HG03196 (cell line): ENCODE results near the gene WDR70.
"Not testable (repeated sequence)": the region's sequence is repeated elsewhere in the genome, so short reads cannot be mapped to it uniquely, and the experiment has no call there.

Experiments used
- ATAC-seq: cut with Tn5 transposase; IDR thresholded peaks from one replicate; pipeline ENCODE4 v1.9.1; 2021; ENCODE audit not compliant: unreplicated experiment

The WDR70 gene

DNA sequence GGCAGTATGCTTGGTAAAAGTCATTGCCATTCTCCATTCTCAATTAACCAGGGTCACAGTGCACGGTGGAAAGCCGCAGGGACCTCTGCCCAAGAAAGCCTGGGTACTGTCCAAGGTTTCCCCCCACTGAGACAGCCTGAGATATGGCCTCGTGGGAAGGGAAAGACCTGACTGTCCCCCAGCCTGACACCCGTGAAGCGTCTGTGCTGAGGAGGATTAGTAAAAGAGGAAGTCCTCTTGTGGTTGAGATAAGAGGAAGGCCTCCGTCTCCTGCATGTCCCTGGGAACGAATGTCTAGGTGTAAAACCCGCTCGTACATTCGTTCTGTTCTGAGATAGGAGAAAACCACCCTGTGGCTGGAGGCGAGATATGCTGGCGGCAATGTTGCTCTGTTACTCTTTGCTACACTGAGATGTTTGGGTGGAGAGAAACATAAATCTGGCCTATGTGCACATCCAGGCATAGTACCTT is 293.0 kb downstream of the WDR70 start:
- not testable (repeated sequence) for ATAC-seq

DNA sequence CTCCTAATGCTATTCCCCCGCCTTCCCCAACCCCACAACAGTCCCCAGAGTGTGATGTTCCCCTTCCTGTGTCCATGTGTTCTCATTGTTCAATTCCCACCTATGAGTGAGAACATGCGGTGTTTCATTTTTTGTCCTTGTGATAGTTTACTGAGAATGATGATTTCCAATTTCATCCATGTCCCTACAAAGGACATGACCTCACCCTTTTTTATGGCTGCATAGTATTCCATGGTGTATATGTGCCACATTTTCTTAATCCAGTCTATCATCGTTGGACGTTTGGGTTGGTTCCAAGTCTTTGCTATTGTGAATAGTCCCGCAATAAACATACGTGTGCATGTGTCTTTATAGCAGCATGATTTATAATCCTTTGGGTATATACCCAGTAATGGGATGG is 295.2 kb downstream of the WDR70 start:
- not testable (repeated sequence) for ATAC-seq

DNA sequence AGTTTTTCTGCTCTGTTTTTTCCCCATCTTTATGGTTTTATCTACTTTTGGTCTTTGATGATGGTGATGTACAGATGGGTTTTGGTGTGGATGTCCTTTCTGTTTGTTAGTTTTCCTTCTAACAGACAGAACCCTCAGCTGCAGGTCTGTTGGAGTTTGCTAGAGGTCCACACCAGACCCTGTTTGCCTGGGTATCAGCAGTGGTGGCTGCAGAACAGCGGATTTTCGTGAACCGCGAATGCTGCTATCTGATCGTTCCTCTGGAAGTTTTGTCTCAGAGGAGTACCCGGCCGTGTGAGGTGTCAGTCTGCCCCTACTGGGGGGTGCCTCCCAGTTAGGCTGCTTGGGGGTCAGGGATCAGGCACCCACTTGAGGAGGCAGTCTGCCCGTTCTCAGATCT is 300.2 kb downstream of the WDR70 start:
- not testable (repeated sequence) for ATAC-seq

DNA sequence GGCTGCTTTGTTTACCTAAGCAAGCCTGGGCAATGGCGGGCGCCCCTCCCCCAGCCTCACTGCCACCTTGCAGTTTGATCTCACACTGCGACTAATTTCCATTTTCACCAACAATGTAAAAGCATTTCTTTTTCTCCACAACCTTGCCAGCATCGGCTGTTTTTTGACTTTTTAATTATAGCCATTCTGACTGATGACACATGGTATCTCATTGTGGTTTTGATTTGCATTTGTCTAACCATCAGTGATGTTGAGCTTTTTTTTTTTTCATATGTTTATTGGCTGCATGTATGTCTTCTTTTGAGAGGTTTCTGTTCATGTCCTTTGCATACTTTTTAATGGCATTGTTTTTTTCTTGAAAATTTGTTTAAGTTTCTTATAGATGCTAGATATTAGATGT is 300.8 kb downstream of the WDR70 start:
- ATAC-seq, result not testable (repeated sequence)

DNA sequence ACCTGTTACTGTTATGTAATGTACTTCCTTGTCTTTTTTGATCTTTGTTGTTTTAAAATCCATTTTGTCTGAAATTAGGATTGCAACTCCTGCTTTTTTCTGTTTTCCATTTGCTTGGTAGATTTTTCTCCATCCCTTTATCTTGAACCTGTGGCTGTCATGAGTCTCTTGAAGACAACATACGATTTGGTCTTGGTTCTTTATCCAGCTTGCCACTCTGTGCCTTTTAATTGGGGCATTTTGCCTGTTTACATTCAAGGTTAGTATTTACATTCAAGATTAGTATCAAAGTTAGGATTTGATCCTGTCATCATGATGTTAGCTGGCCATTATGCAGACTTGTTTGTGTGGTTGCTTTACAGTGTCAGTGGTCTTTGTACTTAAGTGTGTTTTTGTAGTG is 304.0 kb downstream of the WDR70 start:
- ATAC-seq, result no peak

DNA sequence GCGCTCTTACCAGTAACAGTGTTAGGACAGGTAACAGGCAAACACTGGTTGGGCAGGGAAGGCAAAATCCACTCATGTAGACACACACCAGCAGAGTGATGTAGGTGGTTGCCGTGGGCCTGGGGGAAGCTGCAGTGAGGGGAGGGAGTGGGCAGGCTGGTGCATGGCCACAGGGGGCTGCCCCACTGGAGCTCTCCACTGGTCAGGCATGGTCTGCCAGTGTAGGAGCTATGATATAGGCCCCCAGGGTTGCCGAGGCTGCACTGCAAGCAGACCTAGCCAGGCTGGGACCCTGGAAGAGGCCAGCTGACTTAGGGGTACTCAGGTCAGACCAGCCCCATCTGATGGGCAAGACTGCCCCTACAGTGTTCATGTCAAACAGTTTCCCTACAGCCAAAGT is 306.1 kb downstream of the WDR70 start:
- ATAC-seq, result no peak

DNA sequence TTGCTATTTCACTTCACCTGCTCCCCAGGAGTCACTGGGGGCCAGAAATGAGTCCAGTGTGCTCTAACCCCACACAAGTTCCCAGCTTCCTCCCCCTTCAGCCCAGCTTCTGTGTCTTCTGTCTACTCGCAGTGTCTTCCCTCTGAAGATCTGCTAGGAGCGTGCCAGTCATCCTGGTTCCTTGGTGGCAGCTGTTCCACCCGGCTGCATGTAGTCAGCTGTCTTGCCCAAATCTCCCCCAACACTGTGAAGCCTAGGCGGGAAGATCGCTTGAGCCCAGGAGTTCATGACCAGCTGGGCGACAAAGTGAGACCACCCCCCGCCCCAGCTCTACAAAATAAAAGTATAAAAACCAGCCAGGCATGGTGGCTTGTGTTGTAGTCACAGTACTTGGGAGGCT is 306.7 kb downstream of the WDR70 start:
- no peak for ATAC-seq

DNA sequence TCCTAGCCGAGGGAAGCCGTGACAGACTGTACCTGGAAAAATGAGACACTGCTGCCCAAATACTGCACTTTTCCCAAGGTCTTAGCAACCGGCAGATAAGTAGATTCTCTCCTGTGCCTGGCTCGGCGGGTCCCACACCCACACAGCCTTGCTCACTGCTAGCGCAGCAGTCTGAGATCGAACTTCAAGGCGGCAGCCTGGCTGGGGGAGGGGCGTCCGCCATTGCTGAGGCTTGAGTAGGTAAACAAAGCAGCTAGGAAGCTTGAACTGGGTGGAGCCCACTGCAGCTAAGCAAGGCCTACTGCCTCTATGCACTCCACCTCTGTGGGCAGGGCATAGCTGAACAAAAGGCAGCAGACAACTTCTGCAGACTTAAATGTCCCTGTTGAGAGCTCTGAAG is 309.8 kb downstream of the WDR70 start:
- ATAC-seq, result not testable (repeated sequence)

DNA sequence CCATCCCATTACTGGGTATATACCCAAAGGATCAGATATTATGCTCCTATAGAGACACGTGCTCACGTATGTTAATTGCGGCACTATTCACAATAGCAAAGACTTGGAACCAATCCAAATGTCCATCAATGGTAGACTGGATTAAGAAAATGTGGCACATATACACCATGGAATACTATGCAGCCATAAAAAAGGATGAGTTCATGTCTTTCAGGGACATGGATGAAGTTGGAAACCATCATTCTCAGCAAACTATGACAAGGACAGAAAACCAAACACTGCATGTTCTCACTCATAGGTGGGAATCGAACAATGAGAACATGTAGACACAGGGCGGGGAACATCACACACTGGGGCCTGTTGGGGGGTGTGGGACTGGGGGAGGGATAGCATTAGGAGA is 315.2 kb downstream of the WDR70 start:
- not testable (repeated sequence) for ATAC-seq

DNA sequence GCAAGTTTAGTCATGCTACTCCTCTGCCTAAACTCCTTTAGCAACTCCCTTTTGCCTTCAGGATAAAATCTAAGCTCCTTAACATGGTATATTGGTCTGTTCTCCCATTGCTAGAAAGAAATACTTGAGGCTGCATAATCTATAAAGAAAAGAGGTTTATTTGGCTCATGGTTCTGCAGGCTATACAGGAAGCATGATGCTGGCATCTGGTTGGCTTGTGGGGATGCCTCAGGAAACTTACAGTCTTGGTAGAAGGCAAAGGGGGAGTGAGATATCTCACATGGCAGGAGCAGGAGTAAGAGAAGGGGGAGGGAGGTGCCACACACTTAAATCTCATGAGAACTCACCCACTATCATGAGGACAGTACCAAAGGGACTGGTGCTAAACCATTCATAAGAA is 315.7 kb downstream of the WDR70 start:
- ATAC-seq, result no peak

DNA sequence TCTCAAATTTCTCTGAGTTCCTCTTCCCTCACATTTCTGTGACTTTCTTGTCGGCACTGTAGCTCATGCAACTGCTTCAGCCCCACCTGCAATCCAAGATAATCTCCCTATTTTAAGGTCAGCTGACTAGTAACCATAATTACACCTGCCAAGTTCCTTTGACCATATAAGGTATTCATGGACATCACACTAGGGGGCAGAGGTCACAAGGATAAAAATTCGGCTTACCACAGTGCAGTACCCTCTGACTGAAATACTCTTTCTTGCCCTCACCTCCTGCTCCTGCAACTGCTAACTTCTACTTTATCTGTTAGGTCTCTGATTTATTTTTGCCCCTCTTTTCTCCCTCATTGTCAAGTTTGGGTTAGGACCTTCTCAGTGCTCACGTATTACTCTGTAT is 316.5 kb downstream of the WDR70 start:
- no peak for ATAC-seq

DNA sequence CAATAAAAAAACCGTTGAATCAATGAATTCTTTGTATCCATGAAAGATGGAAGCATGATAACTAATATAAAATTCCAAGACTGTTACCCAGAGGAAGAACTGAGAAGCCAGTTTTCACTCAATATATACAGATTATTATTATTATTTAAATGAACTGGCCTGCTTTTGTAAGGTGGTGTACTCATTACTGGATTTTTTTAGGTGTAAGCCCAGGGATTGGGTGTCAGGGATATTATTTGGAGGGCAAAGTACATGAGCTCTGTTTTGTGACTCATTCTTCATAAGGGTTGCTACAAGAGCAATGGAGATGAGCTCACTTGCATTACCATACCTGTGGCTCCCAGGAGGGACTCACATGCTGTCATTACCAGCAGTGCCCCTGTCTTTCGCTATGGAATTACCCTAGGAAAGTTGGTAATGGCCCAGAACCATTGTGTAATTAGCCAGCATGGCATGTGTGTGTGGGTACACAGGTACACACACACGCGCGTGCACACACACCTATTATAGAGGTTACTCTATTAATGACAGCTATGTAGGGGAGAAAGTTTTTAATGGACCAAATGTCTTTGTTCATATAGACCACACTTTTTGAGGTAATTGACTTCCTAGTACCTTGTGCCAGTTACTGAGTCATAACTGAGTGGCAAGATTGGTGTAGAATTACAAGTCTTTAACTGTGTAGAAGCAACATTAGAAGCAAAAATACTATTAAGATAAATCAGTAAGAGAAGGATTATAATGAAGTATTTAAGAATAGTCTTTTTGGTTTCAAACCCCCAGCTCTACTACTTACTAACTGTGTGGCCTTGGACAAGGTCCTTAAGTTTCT is 317.3 kb downstream of the WDR70 start:
- ATAC-seq, result no peak

DNA sequence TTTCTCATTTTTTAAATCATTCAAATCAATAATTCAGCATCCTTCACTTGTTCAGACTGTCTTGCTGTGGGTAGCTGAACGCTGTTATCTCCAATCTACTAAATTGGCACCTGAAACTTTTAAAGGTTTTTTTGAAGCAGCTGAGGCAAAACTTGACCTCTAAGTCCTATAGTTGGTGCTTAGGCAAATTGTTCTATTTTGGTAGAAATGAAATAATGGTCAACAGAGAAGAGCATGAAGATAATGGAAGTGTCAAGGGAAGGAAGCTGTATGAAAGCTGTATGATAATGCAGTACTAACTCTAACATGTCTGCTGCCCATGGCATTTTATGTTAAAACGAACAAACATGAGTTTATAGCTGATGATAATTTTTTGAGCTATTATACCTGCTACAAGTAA is 322.8 kb downstream of the WDR70 start:
- ATAC-seq, result no peak

DNA sequence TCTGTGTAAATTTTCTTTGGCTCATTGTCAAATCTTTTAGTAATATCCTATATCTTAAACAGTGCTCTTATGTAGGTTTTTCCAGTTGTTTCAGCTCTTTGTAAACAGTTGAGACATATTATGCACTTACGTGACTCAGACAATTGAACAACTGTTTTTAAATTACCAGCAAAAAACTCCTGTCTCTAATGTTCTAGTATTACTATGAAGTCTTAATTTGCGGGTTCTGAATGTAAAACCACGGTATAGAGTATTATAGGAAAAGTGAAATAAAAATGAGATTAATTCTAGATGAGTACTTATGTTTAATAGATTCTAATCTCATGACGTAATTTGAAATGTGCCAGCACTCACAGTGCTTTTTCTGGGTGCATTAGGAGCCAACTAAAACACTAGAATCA is 324.7 kb downstream of the WDR70 start:
- ATAC-seq, result no peak

DNA sequence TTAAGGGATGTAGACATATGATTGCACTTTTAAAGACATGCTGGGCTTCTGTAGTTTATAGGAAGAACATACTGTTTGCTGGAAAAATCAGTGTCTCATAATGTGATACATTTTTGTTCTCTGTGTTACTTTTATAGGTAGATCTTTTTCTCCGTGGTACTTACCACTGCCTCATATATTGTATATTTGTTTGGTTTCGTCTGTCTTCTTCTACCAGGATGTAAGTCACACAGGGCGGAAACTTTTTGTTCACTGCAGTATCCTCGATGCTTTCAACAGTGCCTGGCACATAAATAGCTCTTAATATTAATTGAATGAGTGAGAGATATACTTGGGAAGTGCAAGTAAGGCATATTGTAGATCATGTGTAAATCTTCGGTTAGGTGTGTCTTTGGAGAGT is 325.3 kb downstream of the WDR70 start:
- no peak for ATAC-seq

DNA sequence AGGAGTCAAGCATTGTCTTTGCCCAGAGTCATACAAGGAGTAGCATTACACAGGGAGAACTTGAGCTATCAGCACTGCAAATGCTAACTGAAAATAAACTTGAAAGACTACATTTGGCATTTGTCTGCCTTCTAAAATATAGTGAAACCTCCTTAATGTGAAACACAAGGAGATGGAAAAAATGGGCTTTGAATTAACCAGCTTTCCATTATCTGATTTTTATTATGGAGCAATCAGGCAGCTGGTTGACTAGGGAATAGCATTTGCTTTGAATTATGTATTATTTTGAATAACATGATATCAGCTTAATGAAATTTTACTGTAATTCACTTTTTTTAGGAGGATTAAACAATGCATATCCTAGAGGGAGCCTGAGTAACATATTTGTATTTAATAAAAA is 329.9 kb downstream of the WDR70 start:
- no peak for ATAC-seq

DNA sequence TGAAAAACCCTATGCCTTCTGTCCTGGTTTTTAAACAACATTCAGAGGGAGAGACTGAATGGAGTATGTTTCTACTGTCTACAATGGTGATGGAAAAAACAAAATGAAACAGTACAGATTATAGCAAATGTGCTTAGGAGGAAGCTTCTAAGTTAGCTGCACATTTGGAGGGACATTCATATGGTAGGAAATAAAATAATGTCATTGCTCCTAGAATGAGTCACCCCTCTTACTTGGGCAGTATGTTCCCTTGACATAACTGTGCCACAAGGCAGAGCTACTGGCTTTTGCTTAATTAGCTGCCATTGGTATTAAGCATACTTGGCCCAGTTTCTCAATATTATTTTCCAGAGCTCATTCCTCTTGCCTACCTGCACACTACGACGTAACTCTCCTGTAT is 331.8 kb downstream of the WDR70 start:
- ATAC-seq, result no peak

DNA sequence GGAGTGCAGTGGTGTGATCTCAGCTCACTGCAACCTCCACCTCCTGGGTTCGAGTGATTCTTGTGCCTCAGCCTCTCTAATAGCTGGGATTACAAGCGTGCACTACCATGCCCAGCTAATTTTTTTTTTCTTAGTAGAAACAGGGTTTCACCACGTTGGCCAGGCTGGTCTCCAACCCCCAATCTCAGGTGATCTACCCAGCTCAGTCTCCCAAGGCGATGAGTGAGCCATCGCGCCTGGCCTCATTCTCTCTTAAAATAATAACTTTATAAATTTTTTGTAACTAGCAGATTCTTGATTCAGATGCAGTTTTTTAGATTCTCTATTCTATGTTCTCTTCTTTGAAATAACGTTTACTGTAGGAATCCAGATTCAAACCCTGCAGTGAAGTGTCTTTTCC is 333.6 kb downstream of the WDR70 start:
- no peak for ATAC-seq

DNA sequence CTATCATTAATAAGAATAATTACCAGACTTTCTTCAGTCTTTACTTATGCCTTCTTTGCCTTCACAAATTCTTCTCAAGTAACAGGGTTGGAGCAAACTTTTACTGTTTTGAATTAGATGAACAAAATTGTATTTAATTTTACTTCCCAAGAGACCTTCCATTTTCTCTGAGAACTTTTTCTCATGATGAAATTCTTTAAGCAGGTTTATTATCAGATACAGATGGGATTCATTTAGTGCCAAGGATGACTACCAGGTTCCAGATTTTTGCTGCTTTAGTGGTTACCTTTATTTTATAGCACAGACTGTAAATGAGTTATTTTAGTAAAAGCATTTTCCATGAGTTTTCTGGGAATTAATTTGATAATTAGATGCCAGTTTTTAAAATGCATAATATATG is 335.6 kb downstream of the WDR70 start:
- no peak for ATAC-seq

DNA sequence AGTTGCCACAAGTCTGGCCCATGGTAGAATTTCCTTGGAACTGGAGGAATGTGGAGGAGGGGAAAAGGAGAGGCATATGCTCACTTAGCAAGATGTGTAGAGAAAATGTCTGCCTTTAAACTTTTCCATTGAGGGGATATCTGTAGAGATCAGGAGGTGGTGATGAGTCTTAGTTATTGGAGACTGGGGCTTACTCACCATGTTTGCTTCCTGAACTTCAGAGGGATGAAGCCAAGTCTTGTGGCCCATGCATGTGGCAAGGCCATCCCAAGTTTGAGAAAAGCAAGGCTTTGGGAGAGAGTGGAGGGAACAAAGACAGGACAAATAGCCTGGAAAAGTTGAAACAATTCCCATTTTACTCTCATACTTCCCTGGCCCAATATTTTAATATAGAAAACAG is 336.2 kb downstream of the WDR70 start:
- no peak for ATAC-seq

DNA sequence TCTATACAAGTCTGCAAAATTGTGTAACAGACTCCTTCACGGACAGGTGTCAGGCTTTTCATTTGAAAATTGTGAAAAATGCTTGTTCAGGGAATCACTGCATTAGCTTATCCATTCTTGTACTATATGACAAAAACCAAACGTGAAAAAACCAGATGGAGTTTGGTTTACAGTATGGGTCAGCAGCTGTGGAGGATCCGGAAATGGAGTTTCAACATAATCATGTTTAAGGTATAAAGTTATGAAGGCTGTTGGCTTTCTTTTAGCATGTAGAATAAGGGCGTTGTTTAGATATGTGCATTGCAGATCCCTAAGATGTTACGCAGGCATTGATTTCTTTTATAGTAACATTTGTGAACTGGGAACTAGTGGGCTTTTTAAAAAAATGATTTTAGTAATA is 336.9 kb downstream of the WDR70 start:
- no peak for ATAC-seq

DNA sequence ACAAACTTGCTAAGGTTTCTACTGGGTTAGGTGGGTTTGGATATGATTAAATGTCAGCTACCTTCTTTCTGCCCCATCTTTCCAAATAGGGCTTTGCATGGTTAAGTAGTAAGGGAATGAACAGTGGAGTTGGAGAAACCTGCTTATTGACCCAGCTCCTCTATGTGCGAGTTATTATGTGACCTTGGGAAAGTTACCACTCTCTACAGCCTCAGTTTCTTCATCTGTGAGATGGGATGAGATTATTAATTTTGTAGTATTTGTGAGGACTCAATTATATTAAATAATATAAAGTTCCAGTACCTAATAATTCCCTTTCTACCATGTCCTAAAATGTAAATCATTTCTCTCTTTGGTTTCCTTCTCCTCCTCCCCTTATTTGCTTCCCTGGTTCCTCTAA is 337.3 kb downstream of the WDR70 start:
- no peak for ATAC-seq

DNA sequence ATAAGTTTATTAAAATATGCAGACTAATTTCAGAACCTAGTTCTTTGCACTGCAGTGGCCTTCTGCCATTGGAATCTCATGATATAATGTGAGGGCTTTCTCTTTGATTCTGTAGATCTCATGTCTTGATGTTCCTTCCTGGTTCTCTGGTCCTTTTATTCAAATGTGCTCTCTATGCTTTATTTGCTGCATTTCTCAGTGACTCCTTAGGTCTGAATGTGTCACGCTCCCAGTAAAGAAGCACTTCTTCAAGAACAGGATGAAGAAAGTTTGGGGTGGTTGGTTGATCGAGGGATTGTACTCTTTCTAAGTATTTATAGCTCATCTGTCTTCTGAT is 338.1 kb downstream of the WDR70 start:
- ATAC-seq, result no peak
